Measurements from ENCODE around the gene NHSL2.
A peak's percentile ranks its signal among the peaks of the same experiment; 100 is the strongest.
"Not testable (repeated sequence)": the region's sequence is repeated elsewhere in the genome, so short reads cannot be mapped to it uniquely, and the experiment has no call there.

NHSL2 gene

GRCh38 chrX:72137846-72138495 is 227.3 kb downstream of the NHSL2 start:
- no peak for DNase-seq

GRCh38 chrX:72139538-72139937 is 228.9 kb downstream of the NHSL2 start:
- no peak for DNase-seq

DNA sequence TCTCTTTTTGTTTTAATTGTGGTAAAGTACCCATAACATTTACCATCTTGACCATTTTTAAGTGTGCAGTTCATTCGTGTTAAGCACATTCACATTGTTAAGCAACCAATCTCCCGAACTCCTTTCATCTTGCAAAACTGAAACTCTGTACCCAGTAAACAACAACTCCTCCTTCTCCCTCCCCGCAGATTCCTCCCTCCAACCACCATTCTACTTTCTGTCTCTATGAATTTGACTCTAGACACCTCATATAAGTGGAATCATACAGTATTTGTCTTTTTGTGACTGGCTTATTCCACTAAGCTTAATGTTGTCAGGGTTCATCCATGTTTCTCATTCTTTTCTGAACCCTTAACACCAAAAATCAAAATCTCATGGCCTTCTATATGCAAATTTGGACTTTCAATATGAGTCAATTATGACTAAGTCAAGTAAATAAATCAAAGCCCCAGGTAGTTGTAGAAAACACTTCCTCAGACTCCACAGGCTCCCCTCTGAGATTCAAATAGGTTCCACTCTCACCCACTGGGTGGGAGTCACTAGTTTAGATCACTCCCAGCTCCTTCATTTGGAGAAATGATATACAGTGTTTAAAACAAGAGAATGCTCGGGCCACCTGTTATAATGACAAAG is 230.8 kb downstream of the NHSL2 start:
- DNase-seq: no peak

DNA sequence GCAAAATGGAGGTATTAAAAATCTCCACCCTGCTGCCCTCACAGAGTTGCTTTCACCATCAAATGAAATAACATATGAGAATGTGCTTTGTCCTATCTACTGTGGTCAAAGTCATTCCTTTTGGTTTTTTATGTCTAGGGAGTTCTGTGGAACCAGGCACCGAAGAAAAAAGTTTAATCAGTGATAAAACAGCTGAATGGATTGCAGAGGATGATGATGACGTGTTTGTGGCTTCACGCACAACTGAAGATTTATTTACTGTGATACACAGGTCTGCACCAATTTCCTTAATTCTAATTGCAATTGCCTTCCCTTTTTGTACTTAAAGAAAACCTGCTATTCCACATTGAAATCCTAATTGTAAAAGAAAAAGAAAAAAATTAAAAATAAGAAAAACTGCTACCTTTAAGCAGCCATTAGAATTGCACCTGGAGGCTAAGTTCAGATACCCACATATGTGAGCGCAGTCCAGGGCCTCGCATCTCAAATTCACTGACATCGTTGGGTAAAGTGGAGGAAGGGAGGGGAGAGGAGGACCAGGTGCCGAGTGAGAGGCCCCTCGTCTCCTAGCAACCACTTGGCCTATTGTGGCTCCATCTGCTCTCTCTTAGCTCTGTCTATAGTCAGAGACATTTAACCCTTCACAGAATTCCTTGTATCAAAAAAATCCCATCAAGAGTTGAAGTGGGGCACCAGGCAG is 231.6 kb downstream of the NHSL2 start:
- no peak for DNase-seq

DNA sequence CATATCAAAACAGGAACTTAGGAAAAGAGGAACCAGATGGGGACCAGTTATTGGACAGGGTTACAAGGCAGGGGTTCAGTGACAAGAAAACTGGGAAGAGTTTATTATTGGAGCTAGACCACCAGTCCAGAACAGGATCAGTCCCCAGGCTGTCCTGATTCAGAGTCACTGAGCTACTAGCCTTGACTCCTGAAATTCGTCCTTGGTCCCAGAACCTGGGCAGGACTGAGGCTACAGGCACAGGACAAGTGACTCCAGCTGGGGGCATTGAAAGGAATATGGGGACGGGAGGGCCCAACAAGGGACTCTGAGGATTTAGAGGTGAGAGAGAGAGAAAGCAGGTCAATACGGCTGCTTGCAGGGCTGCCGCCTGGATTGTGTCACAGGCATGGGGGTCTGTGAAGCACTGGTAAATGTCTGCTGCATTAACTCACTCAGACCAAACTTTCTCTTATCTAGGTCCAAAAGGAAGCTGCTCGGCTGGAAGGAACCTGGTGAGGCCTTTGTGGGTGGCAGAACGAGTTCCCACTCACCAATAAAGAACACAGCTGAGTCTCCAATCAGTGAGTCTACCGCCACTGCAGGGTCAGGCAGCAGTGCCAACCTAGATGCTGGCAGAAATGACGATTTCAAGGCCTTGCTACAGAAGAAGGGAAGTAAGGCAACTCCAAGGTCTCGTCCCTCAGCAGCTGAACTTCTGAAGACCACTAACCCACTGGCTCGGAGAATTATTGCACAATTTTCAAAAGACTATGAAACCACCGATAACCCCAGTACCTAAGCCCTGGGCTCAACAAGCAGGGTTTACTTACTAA is 232.4 kb downstream of the NHSL2 start:
- DNase-seq: no peak

DNA sequence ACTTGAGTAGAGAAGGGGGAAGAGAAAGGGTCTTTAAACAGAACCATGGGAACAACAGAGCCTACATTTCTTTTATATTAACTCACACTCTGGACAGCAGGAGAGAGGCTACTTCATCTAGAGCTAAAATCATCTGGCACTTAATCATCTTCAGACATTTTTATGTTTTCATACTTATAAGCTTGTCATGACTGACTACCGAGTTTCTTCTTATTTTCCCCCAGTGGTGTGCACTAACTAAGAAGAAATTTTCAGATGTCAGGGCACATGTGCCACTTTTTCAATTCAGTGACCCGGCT is 232.9 kb downstream of the NHSL2 start:
- DNase-seq: no peak

- DNase-seq: no peak
Measured at GRCh38 chrX:72145181-72145580, 234.5 kb downstream of the NHSL2 start.

GRCh38 chrX:72146527-72146926 is 235.9 kb downstream of the NHSL2 start:
- no peak for DNase-seq

GRCh38 chrX:72158773-72159172 is 248.1 kb downstream of the NHSL2 start:
- DNase-seq: no peak

DNA sequence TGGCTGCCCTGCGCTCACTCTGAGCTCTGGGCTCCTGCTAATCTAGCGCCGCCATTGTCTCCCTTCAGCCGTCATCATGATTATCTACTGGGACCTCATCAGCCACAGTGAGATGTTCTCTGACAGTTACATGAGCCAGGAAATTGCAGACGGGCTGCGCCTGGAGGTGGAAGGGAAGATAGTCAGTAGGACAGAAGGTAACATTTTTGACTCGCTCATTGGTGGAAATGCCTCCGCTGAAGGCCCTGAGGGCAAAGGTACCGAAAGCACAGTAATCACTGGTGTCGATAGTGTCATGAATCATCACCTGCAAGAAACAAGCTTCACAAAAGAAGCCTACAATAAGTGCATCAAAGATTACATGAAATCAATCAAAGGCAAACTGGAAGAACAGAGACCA is 249.1 kb downstream of the NHSL2 start:
- DNase-seq: no peak

GRCh38 chrX:72165551-72165950 is 254.9 kb downstream of the NHSL2 start:
- no peak for DNase-seq

- DNase-seq: no peak
Measured at GRCh38 chrX:72169008-72169728, 258.5 kb downstream of the NHSL2 start.

GRCh38 chrX:72176289-72176688 is 265.6 kb downstream of the NHSL2 start:
- not testable (repeated sequence) for DNase-seq

DNA sequence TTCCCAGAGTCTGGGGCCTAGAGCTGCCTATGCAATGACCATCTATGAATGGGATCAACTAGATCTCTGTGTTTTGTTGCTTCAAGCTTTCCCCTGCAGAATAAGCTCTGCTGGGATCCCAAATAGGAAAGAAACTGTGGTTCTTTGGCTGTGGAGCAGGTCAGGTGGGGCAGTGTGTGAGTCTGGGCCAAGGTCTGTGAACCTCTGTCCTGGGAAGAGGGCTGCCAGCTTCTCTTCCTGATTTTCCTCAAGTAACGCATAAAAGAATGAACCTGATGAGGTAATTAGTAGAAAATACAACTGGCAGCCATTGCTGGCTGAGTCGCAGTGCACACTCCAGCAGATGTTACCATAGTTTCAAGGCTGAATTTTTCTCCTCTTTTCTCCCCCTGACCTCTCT is 266.3 kb downstream of the NHSL2 start:
- DNase-seq: no peak

DNA sequence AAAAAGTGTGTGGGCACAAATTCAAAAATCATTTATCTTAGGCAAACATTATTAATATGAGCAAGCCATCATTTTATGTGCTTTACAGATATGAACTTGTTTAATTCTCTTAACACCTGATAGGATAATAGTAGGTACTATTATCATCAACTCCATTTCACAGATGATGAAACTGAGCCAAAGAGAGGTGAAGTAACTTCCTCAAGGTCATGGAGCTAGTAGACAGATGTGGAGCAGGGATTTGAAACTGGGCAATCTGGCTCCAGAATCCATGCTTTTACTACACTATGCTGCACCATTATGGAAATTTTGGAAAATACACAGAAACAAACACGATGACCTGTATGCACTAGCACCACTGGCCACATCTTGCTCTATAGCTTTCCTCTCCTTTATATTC is 269.9 kb downstream of the NHSL2 start:
- no peak for DNase-seq

DNA sequence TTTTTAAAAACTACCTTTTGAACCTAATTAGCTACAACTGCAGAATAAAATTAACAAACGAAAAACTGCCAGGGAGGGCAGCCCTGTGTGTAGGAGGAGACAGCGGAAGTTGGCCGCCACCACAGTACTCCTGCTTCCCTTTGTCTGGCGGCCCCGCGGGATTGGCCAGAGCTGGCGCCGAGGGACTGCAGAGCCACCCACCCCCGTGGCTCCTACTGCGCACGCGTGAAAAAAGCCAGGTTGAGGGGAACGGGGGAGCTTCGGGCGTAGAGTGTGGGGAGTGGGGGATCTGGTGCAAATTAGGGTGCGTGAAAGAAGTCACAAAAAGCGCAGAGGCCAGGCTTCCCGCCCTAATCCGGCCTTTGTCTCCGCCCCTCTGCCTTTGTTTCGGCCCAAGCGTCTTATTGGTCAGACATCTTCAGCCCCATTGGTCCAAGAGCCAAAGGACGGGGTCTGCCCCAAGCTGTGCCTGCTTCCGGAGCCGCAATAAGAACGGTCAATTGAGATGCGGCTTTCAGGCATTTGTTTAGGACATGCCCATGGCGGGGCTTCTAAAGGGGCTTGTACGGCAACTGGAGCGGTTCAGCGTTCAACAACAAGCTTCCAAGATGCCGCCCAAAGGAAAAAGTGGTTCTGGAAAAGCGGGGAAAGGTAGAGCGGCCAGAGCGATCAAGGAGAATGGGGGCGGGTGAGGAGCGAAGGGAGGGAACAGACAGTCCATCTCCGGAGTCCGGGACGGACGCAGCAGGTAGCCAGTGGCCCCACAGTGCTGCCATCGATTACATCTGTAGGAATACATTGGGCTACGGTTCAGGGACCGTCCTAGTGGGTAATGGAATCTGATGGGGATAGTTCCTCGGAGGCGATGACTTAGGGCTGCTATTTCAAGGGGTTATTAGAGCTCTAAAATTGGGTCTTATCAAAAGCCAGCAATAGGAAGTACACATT is 270.8 kb downstream of the NHSL2 start, which contains the start of gene PIN4:
Gene PIN4 (plus strand): TSS at position 580 of the 948 bp plus-strand sequence. CDS start 29 bp downstream, at position 609.
- peak; percentile 93 for DNase-seq

GRCh38 chrX:72182924-72183323 is 272.3 kb downstream of the NHSL2 start:
- DNase-seq: no peak

GRCh38 chrX:72201836-72202536 is 291.3 kb downstream of the NHSL2 start:
- no peak for DNase-seq

All from SIG-M5 (cell line).